Measurements from ENCODE around the gene RAP1A.
A peak's percentile ranks its signal among the peaks of the same experiment; 100 is the strongest.

RAP1A gene

DNA sequence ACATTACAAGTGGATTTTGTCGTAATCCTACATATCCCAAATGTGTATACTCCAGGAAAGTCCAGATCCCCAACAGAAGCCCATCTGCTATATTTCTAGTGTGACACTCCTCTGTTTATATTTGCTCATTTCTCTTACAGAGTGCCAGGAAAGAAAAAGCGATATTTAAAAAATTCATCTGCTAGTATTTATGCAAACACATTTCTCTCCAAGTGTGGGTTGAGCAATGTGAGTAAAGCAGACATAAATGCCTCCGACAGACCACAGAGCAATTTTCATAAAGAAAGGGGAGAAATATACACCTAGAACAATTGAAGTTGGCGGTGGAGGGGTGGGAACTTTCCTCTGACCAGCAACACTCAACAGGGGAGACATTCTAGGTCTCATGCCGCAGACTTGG is 22.2 kb upstream of the RAP1A start:
- H3K4me3 ChIP-seq (ENCODE audit: low read depth, low read length), result no peak overlapping the region; the same call in 1 of the 2 replicates
- DNase-seq (ENCODE audit: low read depth), result peak; percentile 77
- TF ChIP-seq, protein P1, sequence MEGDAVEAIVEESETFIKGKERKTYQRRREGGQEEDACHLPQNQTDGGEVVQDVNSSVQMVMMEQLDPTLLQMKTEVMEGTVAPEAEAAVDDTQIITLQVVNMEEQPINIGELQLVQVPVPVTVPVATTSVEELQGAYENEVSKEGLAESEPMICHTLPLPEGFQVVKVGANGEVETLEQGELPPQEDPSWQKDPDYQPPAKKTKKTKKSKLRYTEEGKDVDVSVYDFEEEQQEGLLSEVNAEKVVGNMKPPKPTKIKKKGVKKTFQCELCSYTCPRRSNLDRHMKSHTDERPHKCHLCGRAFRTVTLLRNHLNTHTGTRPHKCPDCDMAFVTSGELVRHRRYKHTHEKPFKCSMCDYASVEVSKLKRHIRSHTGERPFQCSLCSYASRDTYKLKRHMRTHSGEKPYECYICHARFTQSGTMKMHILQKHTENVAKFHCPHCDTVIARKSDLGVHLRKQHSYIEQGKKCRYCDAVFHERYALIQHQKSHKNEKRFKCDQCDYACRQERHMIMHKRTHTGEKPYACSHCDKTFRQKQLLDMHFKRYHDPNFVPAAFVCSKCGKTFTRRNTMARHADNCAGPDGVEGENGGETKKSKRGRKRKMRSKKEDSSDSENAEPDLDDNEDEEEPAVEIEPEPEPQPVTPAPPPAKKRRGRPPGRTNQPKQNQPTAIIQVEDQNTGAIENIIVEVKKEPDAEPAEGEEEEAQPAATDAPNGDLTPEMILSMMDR (IDR thresholded peaks at IDR 0.05; ENCODE audit: insufficient read depth, low read depth, low read length, missing control alignments), result no peak

DNA sequence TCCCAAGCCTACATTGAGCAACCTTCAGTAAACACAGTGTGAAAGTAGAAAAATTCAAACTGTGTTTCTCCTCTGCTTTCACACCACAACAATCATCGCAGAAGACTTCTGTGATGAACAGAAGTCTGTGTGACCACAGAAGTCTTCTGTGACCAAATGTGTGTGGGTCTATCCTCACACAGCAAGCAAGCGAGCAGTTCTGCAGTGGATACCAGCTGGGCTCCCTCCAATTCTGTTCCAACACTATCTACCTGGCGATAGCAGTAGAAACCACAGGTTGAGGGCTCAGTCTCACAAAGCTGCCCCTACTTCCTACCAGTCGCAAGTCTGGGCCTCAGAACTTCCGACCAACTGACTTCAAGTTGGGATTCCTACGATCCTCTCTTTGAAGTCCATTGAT is 21.0 kb upstream of the RAP1A start:
- H3K4me3 ChIP-seq (ENCODE audit: low read depth, low read length), result peak overlapping the region; percentile 30
- TF ChIP-seq, protein P1 (IDR thresholded peaks at IDR 0.05; ENCODE audit: insufficient read depth, low read depth, low read length, missing control alignments), result no peak
- DNase-seq (ENCODE audit: low read depth), result peak; percentile 95

DNA sequence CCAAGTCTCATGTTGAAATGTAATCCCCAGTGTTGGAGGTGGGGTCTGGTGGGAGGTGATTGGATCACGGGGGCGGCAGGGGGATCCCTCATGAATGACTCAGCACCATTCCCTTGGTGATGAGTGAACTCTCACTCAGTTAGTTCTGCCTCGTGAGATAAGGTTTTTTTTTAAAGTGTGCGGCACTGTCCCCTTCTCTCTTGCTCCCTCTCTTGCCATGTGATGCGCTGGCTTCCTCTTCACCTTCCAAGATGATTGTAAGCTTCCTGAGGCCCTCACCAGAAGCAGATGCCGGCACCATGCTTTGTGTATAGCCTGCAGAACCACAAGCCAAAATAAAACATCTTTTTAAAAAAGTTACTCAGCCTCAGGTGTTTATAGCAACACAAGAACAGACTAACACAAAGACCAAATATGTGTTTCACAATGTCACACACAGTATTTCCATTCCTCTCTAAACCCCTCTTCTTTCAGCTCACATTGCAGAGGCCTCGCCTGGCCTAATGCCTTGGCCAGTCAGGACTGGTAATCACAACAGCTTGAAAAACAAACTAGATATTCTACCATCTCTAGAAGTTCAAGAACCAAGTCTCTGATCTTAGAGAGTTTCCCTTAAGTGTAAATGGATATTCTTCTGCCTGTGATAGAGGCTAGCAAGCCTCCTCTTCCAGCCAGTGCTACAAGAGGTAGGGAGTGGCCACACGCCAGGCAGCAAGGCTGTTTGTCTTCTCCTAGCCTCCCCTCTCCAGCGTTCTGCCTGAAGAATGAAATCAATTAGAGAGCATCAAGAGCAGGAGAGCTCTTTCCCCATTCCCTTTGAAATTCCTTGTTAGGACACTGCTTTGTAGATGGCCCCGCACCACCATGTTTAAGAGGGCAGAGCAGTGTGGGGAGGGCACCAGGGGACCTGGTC is 19.6 kb upstream of the RAP1A start:
- peak; percentile 73 for DNase-seq (ENCODE audit: low read depth)
- peak overlapping the region; percentile 38 for H3K4me3 ChIP-seq (ENCODE audit: low read depth, low read length)
- TF ChIP-seq, protein P1 (IDR thresholded peaks at IDR 0.05; ENCODE audit: insufficient read depth, low read depth, low read length, missing control alignments), result no peak

DNA sequence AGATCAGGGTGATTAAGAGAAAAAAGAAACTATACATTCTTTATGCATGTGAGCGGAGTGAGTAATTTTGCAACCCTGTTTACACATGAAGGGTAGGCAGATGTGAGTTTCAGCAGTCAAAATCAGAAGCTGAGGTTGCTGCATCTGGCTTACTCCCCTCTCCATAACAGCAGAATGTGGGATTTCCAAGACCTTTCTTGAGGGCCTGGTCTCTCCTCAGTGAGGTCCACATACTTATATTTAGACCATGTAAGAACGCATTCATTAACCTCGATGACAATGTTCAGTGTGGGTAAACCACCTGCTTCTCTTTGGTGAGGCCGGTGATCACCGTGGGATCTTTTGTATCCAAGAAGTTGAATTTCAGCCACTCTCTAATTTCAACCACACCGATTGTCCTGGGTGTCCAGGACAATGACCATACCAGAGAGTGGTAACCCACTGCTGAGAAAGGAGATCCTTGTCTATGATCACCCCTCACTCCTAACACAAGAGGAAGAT is 18.7 kb upstream of the RAP1A start:
- peak overlapping the region; percentile 48 for H3K4me3 ChIP-seq (ENCODE audit: low read depth, low read length)
- TF ChIP-seq, protein P1 (IDR thresholded peaks at IDR 0.05; ENCODE audit: insufficient read depth, low read depth, low read length, missing control alignments), result no peak
- peak; percentile 97 for DNase-seq (ENCODE audit: low read depth)

DNA sequence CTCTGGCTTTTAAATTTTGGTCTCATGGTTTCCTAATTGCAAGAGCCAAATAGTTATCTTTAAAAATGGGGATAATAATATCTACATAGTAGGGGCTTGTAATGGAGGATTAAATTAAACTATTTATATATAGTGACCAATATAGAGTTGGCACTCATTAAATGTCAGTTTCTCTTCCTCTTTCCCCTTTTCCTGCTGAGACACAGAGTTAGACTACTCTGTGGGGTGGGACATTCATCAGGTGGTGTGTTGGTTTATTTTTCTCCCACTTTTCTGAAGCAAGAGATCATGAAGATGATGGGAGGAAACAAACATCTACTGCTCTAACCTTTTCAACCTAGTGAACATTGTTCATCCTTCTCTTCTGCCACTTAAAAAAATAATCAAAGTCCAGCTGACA is 17.3 kb upstream of the RAP1A start:
- TF ChIP-seq, protein P1 (IDR thresholded peaks at IDR 0.05; ENCODE audit: insufficient read depth, low read depth, low read length, missing control alignments), result no peak
- DNase-seq (ENCODE audit: low read depth), result peak; percentile 39
- H3K4me3 ChIP-seq (ENCODE audit: low read depth, low read length), result peak overlapping the region; percentile 48

DNA sequence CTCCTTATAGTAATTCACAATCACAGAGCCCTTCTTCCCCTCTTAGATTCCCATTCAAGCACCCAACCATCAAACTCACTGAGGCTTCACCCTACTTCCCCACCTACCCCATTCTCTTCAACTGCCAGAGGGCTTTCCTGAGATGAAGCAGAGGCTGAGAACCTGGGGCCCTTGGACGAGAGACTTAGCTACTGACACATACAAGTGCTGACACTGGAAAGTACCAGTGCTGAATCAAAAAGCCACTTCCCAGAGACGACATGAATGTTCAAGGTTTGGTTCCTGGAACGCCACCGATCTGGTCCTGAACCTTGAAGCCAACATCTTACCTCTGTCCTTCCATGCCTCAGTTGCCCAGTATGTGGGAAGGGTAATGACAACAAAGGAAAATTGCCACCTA is 16.6 kb upstream of the RAP1A start:
- H3K4me3 ChIP-seq (ENCODE audit: low read depth, low read length), result peak overlapping the region; percentile 48
- TF ChIP-seq, protein P1 (IDR thresholded peaks at IDR 0.05; ENCODE audit: insufficient read depth, low read depth, low read length, missing control alignments), result no peak
- peak; percentile 83 for DNase-seq (ENCODE audit: low read depth)
